GM19043 (cell line): ENCODE measurements around the gene CFAP43.

Experiments
- ATAC-seq: cut with Tn5 transposase; IDR thresholded peaks from one replicate; pipeline ENCODE4 v1.9.1; 2021; ENCODE audit warnings: low read depth; ENCODE audit not compliant: unreplicated experiment

Gene CFAP43

GRCh38 chr10:104104418-104104817, 127.7 kb downstream of the CFAP43 start:
- no peak for ATAC-seq

GRCh38 chr10:104103956-104104355, 128.2 kb downstream of the CFAP43 start:
- no peak for ATAC-seq

GRCh38 chr10:104101902-104102301, 130.3 kb downstream of the CFAP43 start:
- no peak for ATAC-seq

GRCh38 chr10:104100795-104101194, 131.4 kb downstream of the CFAP43 start:
- ATAC-seq = no peak

GRCh38 chr10:104099941-104100340, 132.2 kb downstream of the CFAP43 start:
- no peak for ATAC-seq

- ATAC-seq = no peak
Measured at GRCh38 chr10:104099269-104099668, 132.9 kb downstream of the CFAP43 start.

GRCh38 chr10:104098358-104098925, 133.7 kb downstream of the CFAP43 start:
- no peak for ATAC-seq

- ATAC-seq = no peak
Measured at GRCh38 chr10:104096692-104097091, 135.5 kb downstream of the CFAP43 start.

GRCh38 chr10:104092749-104093148, 139.4 kb downstream of the CFAP43 start:
- no peak for ATAC-seq

- no peak for ATAC-seq
Measured at GRCh38 chr10:104090611-104091010, 141.6 kb downstream of the CFAP43 start.

GRCh38 chr10:104089621-104090020, 142.5 kb downstream of the CFAP43 start:
- ATAC-seq = no peak

GRCh38 chr10:104088239-104088638, 143.9 kb downstream of the CFAP43 start:
- ATAC-seq = no peak

GRCh38 chr10:104085801-104086400, 146.3 kb downstream of the CFAP43 start, which contains the start of gene COL17A1:
Gene COL17A1 (minus strand): TSS chr10:104085880. CDS start chr10:104080673, 5,207 bp downstream.
- ATAC-seq = no peak

- no peak for ATAC-seq
Measured at GRCh38 chr10:104084482-104085142, 147.6 kb downstream of the CFAP43 start.

GRCh38 chr10:104081998-104082397, 150.2 kb downstream of the CFAP43 start:
- no peak for ATAC-seq

- no peak for ATAC-seq
Measured at GRCh38 chr10:104080762-104081161, 151.4 kb downstream of the CFAP43 start.
